Measurements from ENCODE around the gene RAB40B. TPM values are rescaled to one million over a fixed set of nuclear protein-coding genes. Genes with fewer than 3 reads are reported as not detected.

Gene RAB40B
- total and polyA plus RNA-seq, 4 donors = 2.9 to 12.1 (median 10.5) TPM

DNA sequence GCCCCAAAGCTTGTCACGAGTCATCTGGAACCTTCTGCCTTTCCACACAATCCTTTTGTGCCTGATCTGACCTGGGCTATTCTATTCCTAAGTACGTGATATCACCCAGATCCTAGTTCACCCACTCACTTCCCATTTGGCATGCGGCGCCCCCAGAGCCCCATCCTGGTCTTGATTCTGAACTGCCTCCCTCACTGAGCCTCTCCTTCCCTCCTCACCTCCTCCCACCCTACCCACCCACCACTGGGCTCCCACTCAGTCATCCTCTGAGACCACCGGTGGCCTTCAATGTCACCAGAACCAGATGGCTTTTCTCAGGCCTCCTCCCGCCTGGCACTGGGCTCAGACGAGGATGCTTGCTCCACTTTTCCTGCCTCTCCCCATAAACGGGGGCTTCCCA is 68.8 kb downstream of the RAB40B start:
- Histone ChIP-seq H3K4me3 (ENCODE audit: low read depth in 1 of 3, low read length in 3 of 3) (no peak overlapping the region), H3K36me3 (ENCODE audit: control insufficient read depth in 4 of 4, insufficient read depth in 3 of 4, low read depth in 1 of 4, low read length in 3 of 4) (peaks cover 6 to 41% (median 22%) of the 10 kb centered on the region in 4 donors), H3K9me3 (ENCODE audit: control insufficient read depth in 4 of 4, low read length in 3 of 4) (no peaks in the 10 kb centered on the region), H3K4me1 (ENCODE audit: control insufficient read depth in 4 of 4, insufficient read depth in 4 of 4, low read length in 3 of 4) (no peaks in the 10 kb centered on the region), H3K27me3 (ENCODE audit: control insufficient read depth in 4 of 4, insufficient read depth in 4 of 4, low read length in 3 of 4) (no peaks in the 10 kb centered on the region), H3K27ac (ENCODE audit: low read depth in 1 of 2, low read length in 2 of 2) (no peak overlapping the region), H3K9ac (ENCODE audit: low read depth in 1 of 2, low read length in 2 of 2) (no peak overlapping the region)
- WGBS = 93% methylated on average over 8 of the region's 8 CpGs
- TF ChIP-seq NR2F2 (IDR thresholded peaks at IDR 0.05) = no peak
- no peak for TF ChIP-seq SP1 (IDR thresholded peaks at IDR 0.05)
- no peak for TF ChIP-seq REST (IDR thresholded peaks at IDR 0.05)
- no peak for TF ChIP-seq YY1 (IDR thresholded peaks at IDR 0.05)
- no peak for TF ChIP-seq HNF4A (conservative IDR thresholded peaks at IDR 0.05)
- TF ChIP-seq ZBTB33 (IDR thresholded peaks at IDR 0.05) = no peak
- TF ChIP-seq RXRA (IDR thresholded peaks at IDR 0.05) = no peak
- no peak for TF ChIP-seq FOXA1 (IDR thresholded peaks at IDR 0.05)
- DNase-seq (ENCODE audit: low spot score) = no peak

- Histone ChIP-seq H3K4me1 (ENCODE audit: control insufficient read depth in 4 of 4, insufficient read depth in 4 of 4, low read length in 3 of 4) (no peaks in the 10 kb centered on the region), H3K4me3 (ENCODE audit: low read depth in 1 of 3, low read length in 3 of 3) (no peak overlapping the region), H3K36me3 (ENCODE audit: control insufficient read depth in 4 of 4, insufficient read depth in 3 of 4, low read depth in 1 of 4, low read length in 3 of 4) (peaks cover 7 to 45% (median 20%) of the 10 kb centered on the region in 4 donors), H3K27ac (ENCODE audit: low read depth in 1 of 2, low read length in 2 of 2) (no peak overlapping the region), H3K27me3 (ENCODE audit: control insufficient read depth in 4 of 4, insufficient read depth in 4 of 4, low read length in 3 of 4) (no peaks in the 10 kb centered on the region), H3K9ac (ENCODE audit: low read depth in 1 of 2, low read length in 2 of 2) (no peak overlapping the region), H3K9me3 (ENCODE audit: control insufficient read depth in 4 of 4, low read length in 3 of 4) (no peaks in the 10 kb centered on the region)
- TF ChIP-seq SP1 (IDR thresholded peaks at IDR 0.05) = no peak
- no peak for TF ChIP-seq HNF4A (conservative IDR thresholded peaks at IDR 0.05)
- TF ChIP-seq JUND (IDR thresholded peaks at IDR 0.05) = no peak
- TF ChIP-seq TAF1 (conservative IDR thresholded peaks at IDR 0.05) = no peak
- no peak for TF ChIP-seq GABPA (IDR thresholded peaks at IDR 0.05 in 1 of 2, conservative IDR thresholded peaks at IDR 0.05 in 1 of 2)
- no peak for TF ChIP-seq NR2F2 (IDR thresholded peaks at IDR 0.05)
- TF ChIP-seq MAX (IDR thresholded peaks at IDR 0.05) = no peak
- WGBS = 93% methylated on average over 21 of the region's 21 CpGs
- DNase-seq (ENCODE audit: low spot score) = no peak
Observed at GRCh38 chr17:82627405-82627804, 71.1 kb downstream of the RAB40B start.

DNA sequence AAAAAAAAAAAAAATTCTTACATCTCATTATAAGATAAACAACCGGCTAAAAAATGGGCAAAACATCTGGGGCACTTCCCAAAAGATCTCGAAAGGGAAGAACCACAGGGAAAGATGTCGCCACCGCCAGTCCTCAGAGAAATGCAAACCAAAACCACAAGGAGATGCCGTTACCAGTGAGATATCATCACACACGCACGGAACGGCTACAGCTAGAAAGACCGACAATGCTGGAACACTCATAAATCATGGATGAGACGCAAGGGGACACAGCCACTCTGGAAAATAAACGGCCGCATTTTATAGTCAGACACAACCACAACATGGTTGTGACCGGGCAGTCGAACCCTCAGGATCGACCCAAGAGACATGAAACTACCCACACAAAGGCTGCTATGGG is 74.8 kb downstream of the RAB40B start:
- TF ChIP-seq HNF4A (conservative IDR thresholded peaks at IDR 0.05) = no peak
- no peak for TF ChIP-seq RAD21 (IDR thresholded peaks at IDR 0.05)
- no peak for TF ChIP-seq RXRA (IDR thresholded peaks at IDR 0.05)
- TF ChIP-seq GABPA (IDR thresholded peaks at IDR 0.05 in 1 of 2, conservative IDR thresholded peaks at IDR 0.05 in 1 of 2) = no peak
- no peak for TF ChIP-seq TAF1 (conservative IDR thresholded peaks at IDR 0.05)

More for the DNA sequence above, 74.8 kb downstream of the RAB40B start:
- H3K9me3 ChIP-seq (ENCODE audit: control insufficient read depth in 4 of 4, low read length in 3 of 4) = no peaks in the 10 kb centered on the region
- H3K4me1 ChIP-seq (ENCODE audit: control insufficient read depth in 4 of 4, insufficient read depth in 4 of 4, low read length in 3 of 4) = no peaks in the 10 kb centered on the region
- H3K9ac ChIP-seq (ENCODE audit: low read depth in 1 of 2, low read length in 2 of 2) = no peak overlapping the region
- H3K36me3 ChIP-seq (ENCODE audit: control insufficient read depth in 4 of 4, insufficient read depth in 3 of 4, low read depth in 1 of 4, low read length in 3 of 4) = peaks cover 11 to 60% (median 36%) of the 10 kb centered on the region in 4 donors
- H3K4me3 ChIP-seq (ENCODE audit: low read depth in 1 of 3, low read length in 3 of 3) = no peak overlapping the region
- no peak overlapping the region for H3K27ac ChIP-seq (ENCODE audit: low read depth in 1 of 2, low read length in 2 of 2)
- no peaks in the 10 kb centered on the region for H3K27me3 ChIP-seq (ENCODE audit: control insufficient read depth in 4 of 4, insufficient read depth in 4 of 4, low read length in 3 of 4)
- DNase-seq (ENCODE audit: low spot score) = no peak
- 90% methylated on average over 15 of the region's 15 CpGs for WGBS

Measured in liver (tissue), 9 donors.